Urothelium cell line (cell line): ENCODE data around the gene FAM186B.
"Not testable (repeated sequence)": the region's sequence is repeated elsewhere in the genome, so short reads cannot be mapped to it uniquely, and the experiment has no call there.

Source experiments
- DNase-seq: peaks from one replicate; pipeline ENCODE4 v3.0.0; 2011; ENCODE audit warnings: low spot score, mixed read lengths
- FAIRE-seq: peaks from 2 replicates; lab custom pipeline; 2011; peaks lifted over from hg19 to GRCh38; lab: Jason Lieb, UNC

The FAM186B gene

DNA sequence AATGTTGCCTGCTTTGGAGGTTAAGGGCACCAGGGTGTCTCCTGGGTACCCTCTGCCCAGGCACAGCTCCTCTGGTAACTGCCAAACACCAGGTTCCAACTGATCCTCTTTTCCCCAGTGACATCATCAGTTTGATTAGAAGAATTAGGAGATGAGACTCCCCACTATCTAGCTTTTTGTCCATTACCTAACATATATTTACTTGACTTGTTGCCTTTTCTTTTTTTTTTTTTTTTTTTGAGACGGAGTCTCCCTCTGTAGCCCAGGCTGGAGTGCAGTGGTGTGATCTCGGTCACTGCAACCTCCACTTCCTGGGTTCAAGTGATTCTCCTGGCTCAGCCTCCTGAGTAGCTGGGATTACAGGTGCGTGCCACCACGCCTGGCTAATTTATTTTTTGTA lies at the start of gene FAM186B:
Gene FAM186B, minus strand, starts transcription at position 101 of the 400 bp plus-strand sequence. CDS start 162 bp downstream, outside the sequence.
- not testable (repeated sequence) for DNase-seq, FAIRE-seq

GRCh38 chr12:49654715-49655114 lies 49.3 kb upstream of the FAM186B start:
- FAIRE-seq (no peak), DNase-seq (no peak)

DNA sequence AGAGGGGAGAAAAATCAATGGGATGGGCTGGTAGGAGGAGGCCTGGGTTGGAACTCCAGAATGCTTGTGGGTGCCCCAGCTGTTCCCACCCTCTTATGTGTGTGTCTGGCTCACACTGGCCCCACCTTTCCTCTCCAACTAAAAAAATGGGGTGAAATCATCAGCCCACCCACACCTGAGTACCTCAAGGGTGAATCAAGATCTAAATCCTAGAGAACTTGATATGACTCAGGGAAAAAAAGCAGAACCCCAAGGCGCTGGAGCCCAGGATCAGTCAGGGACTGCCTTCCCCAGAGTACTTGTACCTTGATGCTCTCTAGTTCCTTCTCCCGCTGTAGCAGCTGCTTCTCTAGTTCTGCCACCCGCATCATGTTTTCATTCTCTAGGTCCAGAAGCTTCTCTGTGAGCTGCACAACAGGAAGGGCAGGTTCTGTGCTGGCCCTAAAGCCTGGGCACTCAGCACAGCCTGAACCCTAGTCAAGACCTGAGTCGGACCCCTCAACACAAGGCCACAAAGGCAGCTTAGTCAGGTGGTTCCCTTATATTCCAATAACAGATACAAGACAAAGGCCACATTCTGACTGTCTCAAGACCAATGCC lies 47.6 kb upstream of the FAM186B start:
- FAIRE-seq (no peak), DNase-seq (no peak)

DNA sequence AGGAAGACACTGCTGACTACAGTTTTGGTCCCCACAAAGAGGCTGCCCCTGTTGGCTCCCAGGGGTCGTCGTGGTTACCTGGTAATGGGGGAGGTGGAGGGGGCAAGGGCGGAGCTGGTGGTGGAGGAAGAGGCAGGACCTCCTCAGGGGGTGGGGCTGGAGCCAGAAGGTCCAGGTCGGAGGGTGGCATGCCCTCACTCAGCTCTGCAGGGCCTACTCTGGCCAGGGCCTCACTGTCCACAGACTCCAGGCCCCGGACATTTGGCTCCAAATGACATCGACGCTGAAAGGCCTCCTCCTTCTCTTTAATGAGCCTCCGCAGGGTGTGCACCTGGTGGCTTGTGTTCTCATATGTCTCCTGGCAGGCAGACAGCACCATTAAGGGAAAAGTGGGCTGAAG lies 46.4 kb upstream of the FAM186B start:
- no peak for DNase-seq

DNA sequence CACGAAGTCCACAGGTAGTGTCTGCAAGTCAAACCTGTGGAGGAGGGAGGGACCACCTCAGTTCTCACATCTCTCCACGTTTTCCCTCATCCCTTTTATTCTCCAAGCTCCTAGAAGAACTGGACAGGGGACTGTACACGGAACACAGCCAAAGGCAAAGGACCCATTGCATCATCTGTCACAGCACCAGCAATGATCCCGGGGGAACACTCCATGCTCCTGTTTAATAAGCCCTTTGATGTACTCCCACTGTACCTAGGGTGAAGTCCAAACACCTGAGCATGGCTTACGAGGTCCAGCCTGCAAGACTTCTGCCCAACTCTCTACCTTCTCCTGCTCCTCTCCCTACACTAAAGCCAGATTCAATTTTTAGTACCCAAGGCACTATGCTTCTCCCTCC lies 44.5 kb upstream of the FAM186B start:
- DNase-seq (no peak), FAIRE-seq (no peak)

More for the DNA sequence above, 46.4 kb upstream of the FAM186B start:
- no peak for FAIRE-seq

DNA sequence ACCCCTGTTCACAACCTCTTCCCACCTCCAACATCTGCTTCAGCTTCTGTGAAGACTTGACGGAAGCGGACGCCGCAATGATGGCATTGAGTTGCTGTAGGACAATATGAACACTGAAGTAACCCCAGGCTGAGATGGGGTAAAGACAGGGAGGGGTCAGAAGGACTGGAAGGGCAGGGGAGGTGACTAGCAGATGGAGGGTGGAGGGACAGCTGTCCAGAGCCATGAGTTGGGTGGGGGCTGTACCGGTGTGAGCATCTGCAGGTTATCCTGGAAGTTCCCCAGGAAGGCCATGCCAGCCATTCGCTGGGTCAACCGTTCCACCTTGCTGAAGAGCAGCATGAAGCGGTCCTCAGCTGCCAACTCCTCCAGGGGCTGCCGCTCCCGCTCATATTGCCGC lies 44.0 kb upstream of the FAM186B start:
- FAIRE-seq = no peak
- no peak for DNase-seq

GRCh38 chr12:49648712-49649003 lies 43.2 kb upstream of the FAM186B start:
- DNase-seq = no peak
- FAIRE-seq = no peak

GRCh38 chr12:49647827-49648711 lies 42.6 kb upstream of the FAM186B start:
- DNase-seq (no peak), FAIRE-seq (no peak)

- FAIRE-seq (no peak), DNase-seq (no peak)
These were observed 41.6 kb upstream of the FAM186B start for GRCh38 chr12:49646871-49647654.

DNA sequence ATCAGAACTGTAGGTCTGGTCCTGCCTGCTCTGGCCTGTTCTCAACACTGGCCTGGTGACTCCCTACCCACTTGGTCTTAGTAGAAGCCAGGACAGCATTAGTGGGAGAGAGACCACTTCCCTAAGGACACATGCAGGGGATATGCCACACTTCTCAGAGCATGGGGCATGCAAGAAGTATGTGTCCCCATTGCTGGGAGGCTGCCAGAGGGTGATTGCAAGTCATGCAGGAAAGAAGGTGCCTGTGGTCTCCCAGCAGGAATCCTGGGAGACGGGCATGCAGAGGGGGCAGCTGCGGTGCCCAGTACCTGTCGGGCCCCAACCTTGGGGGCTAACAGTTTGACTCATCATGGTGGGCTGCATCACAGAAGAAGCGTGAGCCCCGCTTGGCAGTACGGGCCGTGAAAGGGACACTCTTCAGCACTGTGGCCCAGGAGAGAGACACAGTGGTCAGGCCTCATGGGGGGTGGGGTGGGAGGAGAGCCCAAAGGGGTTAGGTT lies 40.9 kb upstream of the FAM186B start:
- no peak for FAIRE-seq
- no peak for DNase-seq

DNA sequence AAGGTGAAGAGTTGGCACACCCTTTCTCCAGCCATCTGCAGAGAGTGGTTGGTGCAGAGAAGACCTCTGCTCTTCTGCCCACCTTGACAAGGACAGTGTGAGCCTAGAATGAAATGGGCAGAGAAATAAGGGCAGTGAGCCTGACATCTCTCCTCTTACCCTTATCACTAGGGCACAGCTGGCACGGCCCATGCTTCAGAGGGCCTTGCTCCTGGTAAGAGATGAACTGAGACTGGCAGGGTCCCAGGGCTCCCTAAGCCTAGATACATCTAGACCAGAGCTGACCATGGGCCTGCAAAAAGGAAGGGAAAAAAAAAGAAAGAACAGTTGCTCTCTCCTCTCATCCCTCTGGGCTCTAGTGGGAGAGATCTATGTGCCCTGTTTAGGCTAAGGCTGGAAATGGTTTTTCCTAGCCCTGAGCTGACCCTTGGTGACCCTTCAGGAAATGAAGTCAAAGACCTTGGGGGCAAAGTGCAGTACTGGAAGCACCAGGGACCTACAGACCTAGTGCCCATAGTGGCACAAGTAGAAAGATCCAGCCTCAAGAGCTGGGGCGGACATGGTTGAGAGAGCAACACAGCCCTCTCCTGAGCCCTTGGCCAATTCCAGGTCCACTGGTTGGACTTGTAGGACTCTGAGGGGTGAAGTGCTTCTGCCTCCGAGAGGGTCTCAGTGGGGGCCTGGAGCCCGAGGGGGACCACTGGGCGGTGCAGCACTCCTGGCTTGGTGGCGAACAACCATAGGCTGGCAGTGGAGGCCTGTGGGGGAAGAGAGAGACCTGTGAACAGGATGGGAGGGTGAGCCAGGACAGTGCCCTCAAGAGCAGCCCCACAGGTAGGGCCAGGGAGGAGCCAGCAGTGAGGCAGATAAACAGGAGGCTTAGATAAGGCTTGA lies 40.0 kb upstream of the FAM186B start:
- DNase-seq = no peak

DNA sequence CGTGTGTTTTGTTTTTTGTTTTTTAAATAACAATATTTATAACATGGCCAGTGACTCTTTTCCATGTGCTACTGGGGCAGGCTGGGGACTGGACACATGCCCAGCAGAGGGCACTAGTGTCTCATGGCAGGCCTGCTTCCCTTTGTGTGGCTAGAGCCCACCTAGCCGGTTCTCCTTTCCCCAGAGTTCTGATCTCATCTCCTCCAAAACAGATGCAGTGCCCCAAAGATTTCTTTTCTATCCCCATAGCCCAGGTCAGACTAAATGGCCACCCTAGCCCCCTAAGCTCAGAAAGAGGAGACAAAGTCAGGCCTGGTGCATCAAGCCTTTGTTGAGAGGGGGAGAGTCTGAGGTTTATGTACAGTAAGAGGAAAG lies 39.2 kb upstream of the FAM186B start:
- DNase-seq (peak; percentile 70), FAIRE-seq (no peak)

More for the DNA sequence above, 40.0 kb upstream of the FAM186B start:
- FAIRE-seq = no peak

- DNase-seq (no peak), FAIRE-seq (no peak)
These were observed 38.7 kb upstream of the FAM186B start for GRCh38 chr12:49643961-49644619.

- FAIRE-seq (no peak), DNase-seq (no peak)
These were observed 37.7 kb upstream of the FAM186B start for GRCh38 chr12:49643135-49643534.

DNA sequence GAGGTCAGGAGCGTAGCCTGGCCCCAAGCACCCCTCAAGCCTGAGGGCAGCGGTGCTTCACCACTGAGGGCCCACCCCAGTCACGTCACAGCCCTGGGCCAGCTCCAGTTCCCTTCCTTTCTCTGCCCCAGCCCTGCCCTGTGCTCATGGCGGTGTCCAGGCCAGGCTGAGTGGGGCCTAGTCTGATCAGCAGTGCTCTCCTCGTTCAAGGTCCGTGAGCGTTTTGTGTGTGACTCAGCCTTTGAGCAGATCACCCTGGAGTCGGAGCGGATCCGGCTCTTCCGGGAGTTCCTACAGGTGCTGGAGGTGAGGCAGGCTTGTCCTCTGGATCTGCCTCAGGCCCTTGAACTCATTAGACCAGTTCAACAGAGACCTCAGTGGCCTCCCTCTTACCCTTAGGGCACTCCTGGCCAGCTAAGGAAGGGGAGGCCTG lies 36.9 kb upstream of the FAM186B start:
- DNase-seq = no peak
- no peak for FAIRE-seq

DNA sequence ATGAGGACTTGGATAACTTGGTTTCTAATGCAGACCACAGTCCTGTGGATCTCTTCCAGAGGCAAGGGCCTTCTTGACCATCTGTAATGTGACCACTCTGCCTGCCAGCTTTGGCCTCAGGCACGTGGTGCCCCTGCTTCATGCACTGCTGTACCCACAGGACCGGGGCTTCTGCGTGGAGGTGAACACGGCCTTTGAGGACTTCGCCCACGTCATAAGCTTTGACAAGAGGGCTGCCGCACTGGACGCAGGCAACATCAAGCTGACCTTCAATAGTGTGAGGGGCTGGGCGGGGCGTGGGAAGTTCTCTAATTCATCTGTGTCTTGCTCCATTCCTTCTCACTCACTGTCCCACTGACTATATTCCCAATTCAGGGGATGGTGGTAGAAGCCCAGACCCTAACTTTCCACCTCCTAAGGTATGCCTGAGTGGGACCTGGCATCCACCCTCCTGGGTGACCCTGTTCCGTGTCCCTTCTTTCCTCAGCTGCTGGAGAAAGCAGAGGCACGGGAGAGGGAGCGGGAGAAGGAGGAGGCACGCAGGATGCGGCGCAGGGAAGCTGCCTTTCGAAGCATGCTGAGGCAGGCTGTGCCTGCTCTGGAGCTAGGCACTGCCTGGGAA lies 36.4 kb upstream of the FAM186B start:
- no peak for FAIRE-seq
- DNase-seq = no peak

- DNase-seq (peak; percentile 66), FAIRE-seq (peak; percentile 35)
These were observed 31.7 kb upstream of the FAM186B start for GRCh38 chr12:49636979-49637755.

DNA sequence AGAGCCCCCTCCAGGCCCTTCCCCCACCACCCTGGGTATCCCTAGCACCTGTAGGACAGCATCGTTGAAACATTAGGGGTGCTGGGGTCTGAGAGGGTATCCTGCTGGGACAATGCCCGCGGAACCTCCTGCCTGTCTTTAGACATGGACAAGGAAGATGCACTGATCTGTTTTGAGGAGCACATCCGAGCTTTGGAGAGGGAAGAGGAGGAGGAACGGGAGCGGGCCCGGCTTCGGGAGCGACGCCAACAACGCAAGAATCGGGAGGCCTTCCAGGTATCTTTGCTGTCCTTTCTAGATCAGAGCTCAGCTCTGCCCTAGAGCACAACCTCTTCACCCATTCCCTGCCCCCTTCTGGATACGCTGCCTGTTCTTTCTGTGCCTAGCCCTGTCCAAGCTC lies 31.1 kb upstream of the FAM186B start:
- FAIRE-seq = no peak

GRCh38 chr12:49635656-49636055 lies 30.2 kb upstream of the FAM186B start:
- DNase-seq = no peak
- FAIRE-seq = no peak

More for the DNA sequence above, 31.1 kb upstream of the FAM186B start:
- DNase-seq = no peak
